Measurements from ENCODE around the gene NTSR1. TPM values are rescaled to one million over a fixed set of nuclear protein-coding genes. Genes with fewer than 3 reads are reported as not detected.

NTSR1 gene
- total RNA-seq, 4 donors from 2014 or later, result 0.67 TPM; not detected in 3

DNA sequence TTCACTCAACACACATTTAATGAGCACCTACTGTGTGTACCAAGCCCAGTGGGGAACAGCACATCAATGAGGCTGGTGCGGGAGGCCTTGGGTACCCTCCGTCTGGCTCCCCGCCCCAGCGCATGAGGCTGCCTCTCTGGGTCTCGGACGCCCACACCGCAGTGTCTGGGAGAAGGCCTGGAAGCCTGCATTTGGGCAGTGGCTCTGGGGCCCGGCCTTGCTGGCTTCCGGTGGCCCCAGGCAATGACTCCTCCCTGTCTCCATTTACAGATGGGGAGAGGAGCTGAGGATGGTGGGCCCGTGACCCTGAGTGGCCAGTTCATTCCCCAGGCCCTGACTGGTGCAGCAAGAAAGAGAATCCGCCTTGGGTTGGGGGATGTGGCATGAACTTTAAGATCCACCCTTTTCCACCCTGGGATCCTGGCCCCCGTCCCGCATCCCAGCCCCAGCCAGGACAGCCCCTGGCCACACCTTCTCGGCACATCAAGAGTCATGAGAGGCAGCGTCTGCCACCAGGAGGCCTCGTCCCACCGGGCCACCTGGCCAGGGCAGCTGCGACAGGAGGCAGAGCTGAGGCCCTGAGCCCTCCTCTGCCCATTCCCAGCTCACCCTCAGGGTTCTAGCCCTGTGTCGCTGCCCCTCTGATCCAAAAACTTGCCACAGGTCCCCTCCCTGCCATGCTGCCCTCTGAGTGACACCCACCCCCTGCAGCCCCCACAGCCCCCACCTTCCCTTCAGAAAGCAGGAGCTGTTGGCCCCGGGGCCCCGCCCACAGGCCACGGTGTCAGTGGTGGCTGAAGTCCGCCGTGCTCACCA lies 70.2 kb downstream of the NTSR1 start:
- TF ChIP-seq CTCF (IDR thresholded peaks at IDR 0.05), result no peak
- TF ChIP-seq POLR2A (IDR thresholded peaks at IDR 0.05), result no peak
- Histone ChIP-seq H3K27ac (no peak overlapping the region), H3K4me1 (peaks cover 2 to 8% of the 10 kb centered on the region in 2 donors), H3K27me3 (no peaks in the 10 kb centered on the region), H3K9me3 (no peaks in the 10 kb centered on the region), H3K4me3 (replicated peaks in 1 of 3) (no peak overlapping the region), H3K36me3 (no peaks in the 10 kb centered on the region)
- 77 to 90% methylated on average over 14 to 19 of the region's 24 CpGs for WGBS, 2 donors
- intact Hi-C loops (cut with DNase I), result no loop called here
- DNase-seq, result no peak

DNA sequence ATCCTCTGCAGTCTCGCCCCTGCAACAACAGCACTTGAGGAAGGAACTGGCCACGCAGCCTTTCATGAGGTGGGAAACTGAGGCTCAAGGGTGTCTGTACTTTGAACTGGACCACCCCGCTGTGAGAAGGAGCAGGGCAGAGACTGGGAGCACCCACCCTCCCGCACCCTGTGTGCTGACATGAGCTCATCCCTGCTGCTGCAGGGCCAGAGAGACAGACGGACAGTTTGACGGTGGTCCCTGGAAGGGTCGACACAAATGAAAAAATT lies 70.7 kb downstream of the NTSR1 start:
- Histone ChIP-seq H3K4me1 (peaks cover 0 to 2% of the 10 kb centered on the region in 2 donors), H3K27ac (no peak overlapping the region), H3K9me3 (no peaks in the 10 kb centered on the region), H3K36me3 (no peaks in the 10 kb centered on the region), H3K27me3 (no peaks in the 10 kb centered on the region), H3K4me3 (replicated peaks in 1 of 3) (no peak overlapping the region)
- DNase-seq, result no peak
- intact Hi-C loops (cut with DNase I), result no loop called here
- TF ChIP-seq CTCF (IDR thresholded peaks at IDR 0.05) (no peak), POLR2A (IDR thresholded peaks at IDR 0.05) (no peak)
- 87 to 93% methylated on average over 6 to 7 of the region's 7 CpGs for WGBS, 2 donors

- no peaks in the 10 kb centered on the region for H3K36me3 ChIP-seq
- no peak for TF ChIP-seq POLR2A (IDR thresholded peaks at IDR 0.05)
- TF ChIP-seq CTCF (IDR thresholded peaks at IDR 0.05), result no peak
- H3K27me3 ChIP-seq, result no peaks in the 10 kb centered on the region
- H3K9me3 ChIP-seq, result no peaks in the 10 kb centered on the region
- intact Hi-C loops (cut with DNase I), result no loop called here
- no peak overlapping the region for H3K27ac ChIP-seq
- DNase-seq, result no peak
- no peak overlapping the region for H3K4me3 ChIP-seq (replicated peaks in 1 of 3)
- H3K4me1 ChIP-seq, result no peaks in the 10 kb centered on the region
- WGBS, 2 donors, result 64 to 70% methylated on average over 20 of the region's 20 CpGs
These were observed 71.6 kb downstream of the NTSR1 start for GRCh38 chr20:62780204-62780603.

DNA sequence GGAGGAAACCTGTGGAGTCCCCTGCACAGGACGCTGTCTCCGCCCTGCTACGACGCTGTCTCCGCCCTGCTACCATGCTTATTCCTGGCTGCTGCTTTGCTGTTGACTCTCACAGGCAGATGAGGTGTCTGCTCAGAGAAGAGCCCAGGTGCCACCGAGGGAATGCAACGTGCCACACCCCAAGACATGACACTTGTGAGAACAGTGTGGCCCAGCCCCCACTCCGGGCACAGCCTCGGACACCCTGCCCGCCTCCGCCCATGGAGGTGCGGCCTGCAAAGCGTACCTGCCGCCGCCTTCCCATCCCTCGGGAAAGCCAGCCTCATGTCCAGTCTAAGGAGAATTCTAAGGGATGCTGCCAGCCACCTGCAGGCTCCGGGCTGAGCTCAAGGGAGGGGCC lies 72.1 kb downstream of the NTSR1 start:
- H3K27me3 ChIP-seq, result no peaks in the 10 kb centered on the region
- DNase-seq, result no peak
- no peak overlapping the region for H3K4me3 ChIP-seq (replicated peaks in 1 of 3)
- intact Hi-C loops (cut with DNase I), result no loop called here
- no peak overlapping the region for H3K27ac ChIP-seq
- no peaks in the 10 kb centered on the region for H3K4me1 ChIP-seq
- H3K9me3 ChIP-seq, result no peaks in the 10 kb centered on the region
- TF ChIP-seq CTCF (IDR thresholded peaks at IDR 0.05), result no peak
- 82 to 90% methylated on average over 15 to 17 of the region's 17 CpGs for WGBS, 2 donors
- no peaks in the 10 kb centered on the region for H3K36me3 ChIP-seq

- Histone ChIP-seq H3K4me3 (replicated peaks in 1 of 3) (no peak overlapping the region), H3K27ac (no peak overlapping the region), H3K4me1 (no peaks in the 10 kb centered on the region), H3K27me3 (no peaks in the 10 kb centered on the region), H3K36me3 (no peaks in the 10 kb centered on the region), H3K9me3 (no peaks in the 10 kb centered on the region)
- TF ChIP-seq POLR2A (IDR thresholded peaks at IDR 0.05) (no peak), CTCF (IDR thresholded peaks at IDR 0.05) (no peak)
- WGBS, 2 donors, result 76 to 81% methylated on average over 18 of the region's 18 CpGs
- no peak for DNase-seq
- intact Hi-C loops (cut with DNase I), result no loop called here
These were observed 73.7 kb downstream of the NTSR1 start for GRCh38 chr20:62782149-62782892.
